Colonic mucosa (tissue), 4 donors: Measurements from ENCODE around the gene PTPRN2. TPM values are rescaled to one million over a fixed set of nuclear protein-coding genes. Genes with fewer than 3 reads are reported as not detected.
"Not testable (repeated sequence)": the region's sequence is repeated elsewhere in the genome, so short reads cannot be mapped to it uniquely, and the experiment has no call there.

Source experiments
- DNase-seq: peaks from one replicate; pipeline ENCODE4 v3.0.0-alpha.2; 2020
- H3K27ac ChIP-seq: fragments of 200-600 bp; one replicate; pipeline ENCODE4 v1.8.0; 2021
- H3K27me3 ChIP-seq: fragments of 200-600 bp; one replicate; pipeline ENCODE4 v1.8.0; 2021
- H3K36me3 ChIP-seq: fragments of 200-600 bp; one replicate; pipeline ENCODE4 v1.8.0; 2021
- H3K4me1 ChIP-seq: fragments of 200-600 bp; one replicate; pipeline ENCODE4 v1.8.0; 2021; ENCODE audit warnings: mild to moderate bottlenecking
- H3K4me3 ChIP-seq: fragments of 200-600 bp; one replicate; pipeline ENCODE4 v1.8.0; 2021
- H3K9ac ChIP-seq, 2 donors: one replicate each; pipeline ENCODE4 v1.7.0; 2013; ENCODE audit warnings: control low read depth in 2 of 2, low read depth in 2 of 2, low read length in 2 of 2
- H3K9me3 ChIP-seq: fragments of 200-600 bp; one replicate; pipeline ENCODE4 v1.8.0; 2021
- CTCF ChIP-seq: fragments of 200-600 bp; IDR thresholded peaks from one replicate; pipeline ENCODE4 v1.8.0; 2022; ENCODE audit warnings: antibody characterized with exemption, mild to moderate bottlenecking
- intact Hi-C: fragments of 100-400 bp; cut with DNase I; formaldehyde crosslinking; loops from one replicate; pipeline ENCODE4 v1.14.1; 2022
- total RNA-seq, 2 donors: library from RNA; stranded (reverse); fragmentation: NEBNext Ultra II Directional in 1 of 2; extraction: Animal tissue kit (Norgen Biotek cat#: 25700) in 1 of 2; gene quantifications; one replicate each; pipeline ENCODE4 v1.2.1, GENCODE V29; 2021
- donor health status: healthy.
- donor health status: DM: no; HTN: no; CAD: no.
- donor health status: DM: no; HTN: no; CAD: no.

PTPRN2 gene
- total RNA-seq, 2 donors from 2014 or later = 14.7 to 21.6 TPM

GRCh38 chr7:157923903-157924630 is 663.6 kb downstream of the PTPRN2 start:
- Histone ChIP-seq H3K9me3 (no peaks in the 10 kb centered on the region), H3K27ac (no peak overlapping the region), H3K27me3 (no peaks in the 10 kb centered on the region), H3K9ac (no peak overlapping the region), H3K4me3 (no peak overlapping the region), H3K4me1 (no peaks in the 10 kb centered on the region), H3K36me3 (no peaks in the 10 kb centered on the region)
- DNase-seq = no peak
- no peak for TF ChIP-seq CTCF
- intact Hi-C loops = no loop called here

- Histone ChIP-seq H3K36me3 (no peaks in the 10 kb centered on the region), H3K9me3 (no peaks in the 10 kb centered on the region), H3K4me3 (no peak overlapping the region), H3K27ac (no peak overlapping the region), H3K9ac (no peak overlapping the region), H3K27me3 (no peaks in the 10 kb centered on the region), H3K4me1 (no peaks in the 10 kb centered on the region)
- no peak for TF ChIP-seq CTCF
- DNase-seq = no peak
- intact Hi-C loops = no loop called here
Observed at GRCh38 chr7:157922576-157922975, 665.0 kb downstream of the PTPRN2 start.

- intact Hi-C loops = no loop called here
- H3K27ac ChIP-seq = no peak overlapping the region
- no peak overlapping the region for H3K4me3 ChIP-seq
- no peaks in the 10 kb centered on the region for H3K4me1 ChIP-seq
- no peak for TF ChIP-seq CTCF
- H3K27me3 ChIP-seq = no peaks in the 10 kb centered on the region
- no peak for DNase-seq
- no peaks in the 10 kb centered on the region for H3K36me3 ChIP-seq
- no peaks in the 10 kb centered on the region for H3K9me3 ChIP-seq
- no peak overlapping the region for H3K9ac ChIP-seq
Observed at GRCh38 chr7:157918326-157919080, 669.1 kb downstream of the PTPRN2 start.

- Histone ChIP-seq H3K27me3 (no peaks in the 10 kb centered on the region), H3K9me3 (no peaks in the 10 kb centered on the region), H3K4me3 (no peak overlapping the region), H3K36me3 (no peaks in the 10 kb centered on the region), H3K27ac (no peak overlapping the region), H3K9ac (no peak overlapping the region), H3K4me1 (no peaks in the 10 kb centered on the region)
- no peak for DNase-seq
- TF ChIP-seq CTCF = no peak
- intact Hi-C loops = no loop called here
Observed at GRCh38 chr7:157916946-157917640, 670.5 kb downstream of the PTPRN2 start.

- intact Hi-C loops = no loop called here
- H3K9me3 ChIP-seq = no peaks in the 10 kb centered on the region
- H3K4me1 ChIP-seq = no peaks in the 10 kb centered on the region
- no peaks in the 10 kb centered on the region for H3K36me3 ChIP-seq
- no peak for DNase-seq
- no peak overlapping the region for H3K27ac ChIP-seq
- TF ChIP-seq CTCF = no peak
- no peak overlapping the region for H3K9ac ChIP-seq
- no peak overlapping the region for H3K4me3 ChIP-seq
- H3K27me3 ChIP-seq = no peaks in the 10 kb centered on the region
Observed at GRCh38 chr7:157910446-157910845, 677.2 kb downstream of the PTPRN2 start.

- H3K9me3 ChIP-seq, H3K9ac ChIP-seq, H3K4me3 ChIP-seq, H3K36me3 ChIP-seq, H3K27ac ChIP-seq, H3K4me1 ChIP-seq, intact Hi-C loops, H3K27me3 ChIP-seq, DNase-seq: not testable (repeated sequence)
Observed at GRCh38 chr7:157910045-157910444, 677.6 kb downstream of the PTPRN2 start.
